Activated CD8-positive, alpha-beta memory T cell treated with anti-CD3 and anti-CD28 coated beads, Interleukin-2, amount 50 U/mL, for 48 hours (primary cell): ENCODE measurements around the gene MAPT.

ENCODE experiments used
- DNase-seq: peaks from one replicate; pipeline ENCODE4 v3.0.0-alpha.2; 2020

Gene MAPT

DNA sequence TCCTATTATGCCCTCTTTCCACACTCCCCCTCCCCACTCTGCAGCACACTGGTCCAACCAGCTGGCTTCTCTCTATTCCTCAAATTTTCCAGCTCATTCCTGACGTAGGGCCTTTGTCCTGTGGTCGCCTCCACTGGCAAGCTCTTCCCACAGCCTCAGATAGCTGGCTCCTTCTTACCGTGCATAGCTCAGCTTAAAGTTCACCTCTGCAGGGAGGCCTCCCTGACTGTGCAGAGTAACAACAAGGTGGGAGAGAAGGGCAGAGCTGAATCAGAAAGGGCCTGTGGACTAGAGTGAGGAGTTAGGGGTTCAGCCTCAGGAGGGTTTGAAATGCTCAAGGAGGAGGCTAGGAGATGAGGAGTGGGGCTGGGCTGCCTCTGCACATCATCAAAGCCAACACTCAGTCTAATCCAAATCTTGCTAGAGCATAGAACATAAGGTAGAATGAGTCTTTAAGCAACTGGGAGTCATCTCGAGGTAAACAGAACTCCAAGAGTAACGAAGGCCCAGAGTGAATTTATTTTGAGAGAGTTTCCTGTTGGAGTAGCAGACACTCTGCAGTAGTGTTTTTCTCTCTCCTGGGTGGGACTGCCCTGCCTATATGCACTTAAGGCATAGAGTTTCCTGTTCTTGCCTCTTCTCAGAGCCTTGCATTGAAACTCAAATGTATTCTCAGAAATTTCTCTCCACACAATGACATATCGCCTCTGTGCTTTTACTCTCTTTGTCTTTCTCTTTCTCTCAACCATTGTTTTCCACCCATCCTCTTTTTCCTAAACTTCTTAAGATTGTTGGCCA is 30.3 kb upstream of the MAPT start:
- no peak for DNase-seq

DNA sequence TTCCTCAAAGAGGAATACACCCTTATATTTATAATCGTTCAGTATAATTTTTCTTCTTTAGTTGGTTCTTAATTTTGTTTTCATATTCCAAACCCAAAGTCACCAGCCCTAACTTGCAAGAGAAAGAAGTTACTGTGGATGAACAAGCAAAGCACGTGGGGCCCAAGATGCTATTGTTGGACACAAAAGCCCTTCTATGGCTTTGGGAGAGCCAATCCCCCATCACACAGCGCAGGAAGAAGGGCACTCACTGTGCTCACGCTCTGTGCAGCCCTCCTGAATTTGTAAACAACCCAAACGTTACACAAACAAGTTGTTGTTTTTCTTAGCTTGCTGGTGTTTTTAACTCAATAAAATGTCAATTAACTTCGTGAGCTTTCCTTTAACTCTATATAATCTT is 27.2 kb upstream of the MAPT start:
- no peak for DNase-seq

DNA sequence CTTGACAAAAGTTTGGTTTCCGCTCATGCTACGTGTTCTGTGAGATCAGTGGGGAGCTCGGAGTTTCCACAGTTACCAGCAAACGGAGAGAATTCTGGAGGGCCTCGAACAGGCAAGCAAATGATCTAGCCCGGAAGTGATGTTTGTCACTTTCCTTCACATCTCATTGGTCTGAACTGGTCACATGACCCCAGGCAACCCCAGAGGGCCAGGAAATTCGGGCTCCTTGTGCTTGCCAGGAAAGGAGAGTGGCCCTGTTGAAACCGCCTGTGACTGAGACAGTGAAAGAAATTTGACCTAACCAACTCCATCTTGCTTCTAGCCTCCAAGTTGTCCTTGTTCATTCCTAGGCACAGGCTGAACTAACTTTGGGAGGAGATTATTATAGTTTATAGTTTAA is 26.7 kb upstream of the MAPT start:
- DNase-seq = no peak

DNA sequence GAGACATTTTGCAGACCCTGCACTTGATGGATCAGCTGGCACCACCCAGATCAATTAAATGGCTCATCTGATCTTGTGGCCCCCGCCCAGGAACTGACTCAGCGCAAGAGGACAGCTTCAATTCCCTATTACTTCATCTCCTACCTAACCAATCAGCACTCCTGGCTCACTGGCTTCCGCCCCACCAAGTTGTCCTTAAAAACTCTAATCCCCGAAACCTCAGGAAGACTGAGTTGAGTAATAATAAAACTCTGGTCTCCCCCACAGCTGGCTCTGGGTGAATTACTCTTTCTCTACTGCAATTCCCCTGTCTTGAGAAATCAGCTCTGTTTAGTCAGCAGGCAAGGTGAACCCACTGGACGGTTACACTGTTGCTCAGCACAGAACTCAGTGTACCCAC is 26.1 kb upstream of the MAPT start:
- no peak for DNase-seq

DNA sequence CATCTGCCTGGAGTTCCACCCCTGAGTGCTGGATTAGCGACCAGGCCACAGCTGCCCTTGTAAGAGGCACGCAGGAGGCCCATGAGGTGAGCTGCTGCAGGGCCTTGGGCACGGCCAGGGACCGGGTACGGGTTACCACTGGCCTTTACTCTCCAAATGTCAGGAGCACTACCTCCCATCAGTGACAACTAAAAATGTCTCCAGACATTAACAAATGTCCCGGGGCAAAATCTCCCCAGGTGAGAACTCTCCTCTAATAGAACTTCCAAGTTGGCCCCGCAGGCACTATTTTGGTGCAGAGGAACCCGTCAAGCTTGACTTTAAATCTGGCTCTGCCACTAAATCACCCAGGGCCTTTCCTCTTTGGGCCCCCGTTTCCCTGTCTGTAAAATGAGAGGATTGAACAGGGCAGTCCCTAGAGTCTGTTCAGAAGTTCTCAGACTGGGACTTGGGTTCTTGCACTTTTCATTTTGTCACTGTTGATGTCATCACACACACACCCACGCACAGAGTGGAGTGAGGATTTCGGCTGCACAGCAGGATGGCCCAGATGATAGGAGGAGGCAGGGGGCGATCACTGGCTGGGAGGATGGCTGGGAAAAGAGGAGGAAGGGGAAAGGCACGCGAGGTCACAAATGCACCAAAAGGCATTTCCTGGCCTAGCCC is 24.5 kb upstream of the MAPT start:
- DNase-seq = no peak

DNA sequence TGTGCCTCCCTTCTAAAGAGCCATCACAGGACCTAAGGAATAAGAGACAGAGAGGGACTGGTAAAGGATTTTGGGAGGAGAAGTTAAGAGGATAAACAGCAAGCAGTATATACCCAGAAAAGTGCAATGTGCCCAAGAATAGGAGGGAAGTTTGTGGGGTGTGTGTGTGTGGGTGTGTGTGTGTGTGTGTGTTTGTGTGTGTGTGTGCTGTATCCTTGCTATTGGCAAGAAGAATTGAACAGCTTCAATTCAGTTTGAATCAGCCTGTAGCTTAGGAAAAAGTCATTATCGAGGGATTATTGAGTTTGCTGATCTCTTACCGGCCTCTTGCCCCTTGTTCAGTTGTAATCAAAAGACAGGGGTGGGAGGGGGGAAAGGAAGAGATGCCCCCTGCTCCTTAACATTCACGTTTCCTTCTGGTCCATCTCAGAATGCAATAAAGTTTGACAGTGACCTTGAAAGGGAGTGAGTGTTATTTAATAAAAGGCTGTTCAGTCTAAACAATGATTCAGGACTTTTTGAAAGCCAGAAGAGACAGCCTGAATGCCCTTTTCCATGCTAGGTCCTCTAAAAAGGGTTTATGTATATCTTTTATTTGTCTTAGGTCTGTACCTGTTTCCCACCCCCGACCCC is 23.9 kb upstream of the MAPT start:
- no peak for DNase-seq

DNA sequence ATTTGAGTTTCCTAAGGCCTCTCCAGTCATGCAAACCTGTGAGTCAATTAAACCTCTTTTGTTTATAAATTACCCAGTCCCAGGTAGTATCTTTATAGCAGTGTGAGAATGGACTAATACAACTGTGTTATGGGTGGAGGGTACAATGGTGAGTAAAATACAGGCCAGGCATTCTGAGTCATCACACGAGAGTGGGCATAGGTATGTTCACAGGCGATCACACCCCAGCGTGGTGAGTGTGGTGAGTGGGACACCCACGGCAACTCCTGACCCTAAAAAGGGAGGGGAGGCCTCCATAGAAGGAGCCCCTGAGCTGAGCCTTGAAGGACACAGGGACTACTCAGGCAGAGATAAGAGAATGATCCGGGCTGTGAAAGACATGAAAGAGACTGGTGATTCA is 22.6 kb upstream of the MAPT start:
- DNase-seq = no peak

DNA sequence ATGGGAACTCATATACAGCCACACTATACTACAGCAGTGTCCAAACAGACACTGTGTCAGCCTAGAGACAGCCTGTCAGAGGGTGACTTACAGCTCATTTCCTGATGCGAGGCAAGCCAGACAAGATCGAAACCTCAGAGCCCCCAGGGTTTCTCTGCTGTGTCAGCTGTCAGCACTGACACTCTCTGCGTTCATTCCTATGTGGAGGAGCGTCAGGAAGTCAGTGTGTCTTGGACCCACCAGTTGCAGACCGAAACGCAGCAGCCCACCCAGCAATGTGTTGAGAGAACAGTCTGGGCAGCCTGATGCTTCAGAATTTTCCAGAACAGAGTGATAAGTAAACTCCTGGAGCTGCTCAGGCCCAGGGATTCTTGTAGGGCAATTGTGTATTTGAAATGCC is 20.6 kb upstream of the MAPT start:
- peak; percentile 64 for DNase-seq

DNA sequence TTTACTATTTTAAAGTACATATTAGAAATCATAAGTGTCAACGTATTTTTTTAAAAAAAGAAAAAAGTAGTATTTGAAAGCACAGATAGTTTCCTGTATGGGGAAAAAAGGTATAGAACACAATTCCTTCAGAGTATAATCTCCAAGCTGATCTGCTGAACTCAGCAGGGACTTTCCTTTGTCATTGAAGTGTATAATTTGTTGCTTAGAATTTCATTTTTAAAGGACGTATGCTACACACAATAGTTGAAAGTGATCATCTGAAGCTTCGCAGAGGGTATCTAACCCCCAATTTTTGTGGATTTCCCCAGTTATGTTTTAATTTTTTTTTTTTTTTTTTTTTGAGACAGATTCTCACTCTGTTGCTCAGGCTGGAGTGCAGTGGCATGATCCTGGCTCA is 20.2 kb upstream of the MAPT start:
- DNase-seq = no peak

DNA sequence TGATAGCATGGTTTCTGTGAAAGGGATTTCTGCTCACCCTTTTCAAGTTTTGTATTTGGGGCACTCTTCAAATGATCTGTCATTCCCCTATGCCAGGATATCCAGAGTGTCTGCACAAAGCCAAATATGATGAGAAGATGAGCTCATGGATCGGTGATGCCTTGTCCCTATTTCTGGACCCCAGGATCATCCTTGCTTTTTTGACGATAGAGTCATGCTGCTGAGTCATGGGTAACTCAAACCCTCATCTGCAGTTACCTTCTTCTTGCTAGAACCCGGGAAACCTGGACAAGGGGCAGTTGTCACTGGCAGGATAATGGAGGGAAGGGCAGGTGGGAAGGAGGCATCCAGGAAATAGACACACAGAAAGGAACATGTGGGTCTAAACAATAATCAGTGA is 17.8 kb upstream of the MAPT start:
- DNase-seq = no peak

DNA sequence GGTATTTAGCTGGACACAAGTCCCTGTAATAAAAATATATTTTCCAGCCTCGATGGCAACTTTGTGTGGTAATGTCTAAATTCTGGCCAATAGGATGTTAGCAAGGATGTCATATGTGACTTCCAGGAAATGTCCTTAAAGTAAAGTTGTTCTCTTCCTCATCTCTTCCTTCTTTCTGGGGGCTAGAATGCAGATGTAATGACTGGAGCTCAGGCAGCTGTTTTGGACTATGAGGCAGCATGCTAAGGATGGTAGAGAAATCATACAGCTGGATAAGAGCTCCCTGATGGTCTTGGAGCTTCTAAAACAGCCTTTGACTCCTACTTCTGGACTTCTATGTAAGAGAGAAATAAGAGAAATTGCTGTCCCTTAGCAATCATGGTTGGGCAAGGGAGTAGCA is 16.9 kb upstream of the MAPT start:
- no peak for DNase-seq

DNA sequence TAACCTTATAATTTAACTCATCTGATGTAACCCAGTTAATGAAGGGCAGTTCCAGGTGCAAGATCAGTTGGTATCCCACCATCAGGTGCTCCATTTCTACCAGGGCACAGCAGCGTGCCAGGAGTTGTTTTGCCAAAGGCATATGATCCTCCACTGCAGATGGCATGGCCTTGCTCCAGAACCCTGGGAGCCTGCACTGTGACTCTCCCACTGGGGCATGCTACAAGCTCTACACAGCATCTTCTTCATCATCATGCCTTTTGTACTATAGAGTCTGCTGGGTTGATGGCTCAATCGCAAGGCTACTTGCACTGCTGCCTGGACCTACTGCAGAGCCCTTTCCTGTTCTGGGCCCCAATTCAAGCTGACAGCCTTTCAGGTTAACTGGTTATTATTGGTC is 11.3 kb upstream of the MAPT start:
- no peak for DNase-seq

DNA sequence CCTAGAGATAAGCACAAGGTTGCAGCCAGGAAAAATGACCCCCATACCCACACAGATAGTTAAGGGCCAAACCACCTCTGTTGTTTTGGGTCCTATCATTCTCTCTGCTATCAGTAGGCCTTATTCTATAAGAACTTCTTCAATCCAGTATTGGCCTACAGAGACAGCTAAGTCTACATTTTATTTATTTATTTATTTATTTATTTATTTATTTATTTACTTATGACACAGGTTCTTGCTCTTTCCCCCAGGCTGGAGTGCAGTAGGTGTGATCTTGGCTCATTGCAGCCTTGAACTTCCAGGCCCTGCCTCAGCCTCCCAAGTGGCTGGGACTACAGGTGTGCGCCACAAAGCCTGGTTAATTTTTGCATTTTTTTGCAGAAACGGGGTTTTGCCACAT is 7.5 kb upstream of the MAPT start:
- DNase-seq = no peak

DNA sequence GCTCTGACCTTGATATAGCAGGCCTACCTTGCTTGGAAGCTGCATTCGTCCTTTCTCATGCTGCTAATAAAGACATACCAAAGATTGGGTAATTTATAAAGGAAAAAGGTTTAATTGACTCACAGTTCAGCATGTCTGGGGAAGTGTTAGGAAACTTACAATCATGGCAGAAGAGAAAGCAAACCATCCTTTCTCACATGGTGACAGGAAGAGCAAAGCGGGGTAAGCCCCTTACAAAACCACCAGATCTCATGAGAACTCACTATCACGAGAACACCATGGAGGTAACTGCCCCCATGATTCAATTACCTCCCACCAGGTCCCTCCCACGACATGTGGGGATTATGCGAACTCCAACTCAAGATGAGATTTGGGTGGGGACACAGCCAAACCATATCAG is 6.0 kb upstream of the MAPT start:
- DNase-seq = no peak

DNA sequence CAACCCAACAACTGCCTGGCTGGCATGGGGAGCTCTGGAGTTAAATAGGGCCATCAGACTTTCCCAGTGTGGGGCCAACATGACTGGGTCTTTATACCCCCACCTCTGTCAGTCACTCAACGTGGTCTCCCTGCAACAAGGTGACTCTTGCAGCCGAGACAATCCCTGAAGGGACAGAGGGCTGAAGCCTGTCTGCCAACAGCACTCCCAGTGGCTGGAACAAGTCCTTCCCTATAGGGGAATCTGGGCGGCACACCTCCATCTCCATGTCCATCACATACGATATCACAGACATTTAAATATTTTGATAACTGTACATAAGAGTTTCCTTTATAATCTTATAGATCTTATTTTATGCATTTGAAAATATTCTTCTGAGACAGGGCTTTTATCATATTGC is 4.8 kb upstream of the MAPT start:
- no peak for DNase-seq

DNA sequence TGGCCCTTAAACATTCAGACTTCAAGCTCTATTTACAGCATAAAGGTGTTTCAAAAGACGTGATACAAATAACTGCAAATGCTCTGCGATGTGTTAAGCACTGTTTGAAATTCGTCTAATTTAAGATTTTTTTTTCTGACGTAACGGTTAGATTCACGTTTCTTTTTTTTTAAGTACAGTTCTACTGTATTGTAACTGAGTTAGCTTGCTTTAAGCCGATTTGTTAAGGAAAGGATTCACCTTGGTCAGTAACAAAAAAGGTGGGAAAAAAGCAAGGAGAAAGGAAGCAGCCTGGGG is 681 bp upstream of the MAPT start:
- no peak for DNase-seq

DNA sequence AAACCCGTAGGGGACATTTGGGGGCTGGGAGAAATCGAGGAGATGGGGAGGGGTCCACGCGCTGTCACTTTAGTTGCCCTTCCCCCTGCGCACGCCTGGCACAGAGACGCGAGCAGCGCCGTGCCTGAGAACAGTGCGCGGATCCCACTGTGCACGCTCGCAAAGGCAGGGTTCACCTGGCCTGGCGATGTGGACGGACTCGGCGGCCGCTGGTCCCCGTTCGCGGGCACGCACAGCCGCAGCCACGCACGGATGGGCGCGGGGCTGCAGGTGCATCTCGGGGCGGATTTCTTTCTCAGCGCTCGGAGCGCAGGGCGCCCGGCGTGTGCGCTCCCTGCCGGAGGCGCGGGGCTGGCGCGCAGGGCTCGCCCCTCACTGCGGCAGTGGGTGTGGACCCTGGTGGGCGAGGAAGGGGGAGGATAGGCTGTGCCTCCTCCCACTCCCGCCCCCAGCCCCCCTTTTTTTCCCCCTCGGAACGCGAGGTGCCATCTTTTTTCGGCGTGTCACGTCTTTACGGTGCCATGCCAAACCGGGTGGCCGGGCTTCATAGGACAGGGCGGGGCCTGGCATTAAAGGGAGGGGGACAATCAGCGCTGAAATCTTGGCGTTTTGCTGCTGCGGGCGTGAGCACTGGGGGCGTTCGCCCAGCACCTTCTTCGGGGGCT is 1.1 kb downstream of the MAPT start:
- no peak for DNase-seq

DNA sequence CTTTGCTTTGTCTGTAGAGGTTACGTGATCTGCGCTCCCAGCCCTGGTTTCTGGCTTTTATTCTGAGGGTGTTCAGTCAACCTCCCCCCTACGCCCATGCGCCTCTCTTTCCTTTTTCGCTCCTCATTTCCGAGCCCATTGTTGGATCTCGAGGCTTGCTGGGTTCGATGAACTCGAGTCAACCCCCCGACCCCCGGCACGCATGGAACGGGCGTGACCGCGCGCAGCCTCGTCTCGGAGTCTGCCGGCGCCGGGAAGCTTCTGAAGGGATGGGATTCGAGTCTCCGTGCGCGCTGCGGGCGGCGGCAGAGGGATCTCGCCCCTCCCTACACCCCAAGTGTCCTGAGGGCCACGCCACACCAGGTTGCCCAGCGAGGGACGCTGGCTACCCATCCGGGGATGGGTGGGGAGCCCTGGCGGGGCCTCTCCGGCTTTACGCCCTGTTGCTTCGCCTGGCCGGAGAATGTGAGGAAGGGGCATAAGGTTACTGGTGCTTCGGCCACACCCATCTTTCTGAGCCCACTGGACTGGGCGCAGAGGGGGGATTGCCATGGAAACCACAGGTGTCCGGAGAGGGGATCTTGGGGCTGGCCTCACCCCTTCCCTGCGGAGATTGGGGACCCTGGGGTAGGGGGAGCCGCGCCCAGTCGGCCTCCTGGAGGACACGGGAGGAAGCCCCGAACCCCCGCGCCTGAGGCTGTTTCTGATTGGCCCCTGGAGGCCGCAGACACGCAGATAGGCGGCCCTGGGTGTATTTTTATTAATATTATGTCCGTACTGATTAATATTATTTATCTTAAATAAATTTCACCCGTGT is 1.8 kb downstream of the MAPT start:
- no peak for DNase-seq

DNA sequence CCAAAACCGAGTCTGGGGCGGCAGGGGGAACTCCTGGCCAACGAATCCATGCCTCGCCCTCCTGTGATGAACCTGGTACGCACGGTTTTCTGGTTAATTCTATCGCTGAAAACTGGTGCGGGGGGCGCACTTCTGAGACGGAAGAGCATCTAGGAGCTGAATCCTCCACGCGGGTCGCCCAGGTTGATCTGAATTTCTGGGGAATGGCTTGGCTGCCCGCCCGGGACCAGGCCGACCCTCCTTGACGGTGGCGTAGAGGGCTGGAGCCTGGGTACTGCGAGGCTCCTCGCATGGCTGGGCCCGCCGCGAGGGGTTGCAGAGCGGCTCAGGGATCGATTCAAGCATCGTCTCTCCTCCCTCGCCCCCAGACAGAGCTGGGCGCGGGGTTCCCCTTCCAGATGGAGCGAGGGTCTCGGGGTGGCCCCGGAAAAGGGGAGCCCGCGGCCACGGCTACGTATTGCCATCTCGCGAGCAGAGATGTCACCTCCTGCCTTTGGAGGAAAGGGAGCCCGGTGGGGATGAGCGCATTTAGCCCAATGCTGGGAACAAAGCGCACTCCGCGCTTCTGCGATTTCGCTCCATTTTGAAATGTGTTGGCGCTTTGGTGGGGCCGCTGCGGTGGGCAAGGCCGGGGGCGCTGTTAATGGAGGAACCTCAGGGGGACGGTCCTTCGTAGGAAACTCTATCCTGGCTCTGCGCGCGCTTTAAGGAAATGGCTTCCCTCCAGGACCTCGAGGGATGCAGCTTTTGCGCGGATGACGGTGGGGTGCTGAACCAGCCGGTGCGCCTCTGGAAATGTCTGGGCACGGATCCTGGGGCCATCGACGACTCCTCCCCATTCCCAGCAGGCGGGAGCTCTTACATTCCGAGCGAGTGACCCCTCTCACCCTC is 2.7 kb downstream of the MAPT start:
- no peak for DNase-seq

DNA sequence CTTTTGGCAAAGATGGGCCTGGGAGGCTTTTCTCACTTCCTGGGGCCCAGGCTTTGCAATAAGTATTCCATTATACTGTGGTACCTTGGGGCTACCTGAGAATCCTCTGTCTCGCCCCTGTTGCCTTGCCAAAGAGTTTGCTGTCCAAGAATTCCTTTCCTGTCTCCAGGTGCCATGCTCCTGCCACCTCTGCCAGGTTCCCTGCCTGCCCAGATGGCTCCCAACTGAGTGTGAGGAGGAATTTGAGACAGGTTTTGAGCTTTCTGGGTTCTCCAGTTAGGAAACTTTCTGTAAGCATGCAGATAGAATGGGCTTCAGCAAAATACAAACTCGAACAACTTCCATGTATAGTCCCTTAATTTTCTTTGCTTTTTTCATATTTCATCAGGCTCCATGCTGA is 5.8 kb downstream of the MAPT start:
- no peak for DNase-seq

DNA sequence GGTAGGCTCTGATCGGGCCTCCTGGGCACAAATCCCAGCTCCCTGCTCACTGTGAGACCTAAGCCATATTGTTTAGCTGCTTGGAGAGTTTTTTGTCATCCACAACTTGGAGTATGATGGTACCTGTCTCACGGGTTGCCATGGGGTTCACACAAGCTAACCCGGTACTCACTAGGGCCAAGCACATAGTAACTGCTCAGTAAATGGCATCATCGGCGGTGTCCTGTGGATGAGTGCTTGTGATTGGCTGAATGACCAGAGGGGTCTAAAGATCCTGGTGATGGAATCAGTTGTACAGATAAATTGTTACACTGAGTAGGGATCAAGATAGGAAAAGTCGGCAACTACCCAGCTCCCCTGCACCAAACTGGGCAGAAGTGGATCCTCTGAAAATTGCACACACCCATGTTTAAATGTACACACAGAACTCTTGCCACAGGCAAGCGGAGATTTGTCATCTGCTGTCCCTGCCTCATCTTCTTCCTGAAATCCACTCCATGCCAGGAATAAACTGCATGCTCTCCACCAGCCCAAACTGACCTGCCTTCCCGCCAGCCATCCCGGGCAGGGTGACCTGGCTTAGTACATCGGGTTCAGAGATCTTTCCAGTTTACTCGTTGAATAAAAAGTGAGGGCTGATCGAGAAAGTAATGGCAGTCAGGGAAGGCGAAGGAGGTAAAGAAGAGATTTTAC is 6.5 kb downstream of the MAPT start:
- no peak for DNase-seq
